Stimulated activated CD4-positive, alpha-beta T cell treated with anti-CD3 and anti-CD28 coated beads, TNF-alpha, amount 100 ng/mL, for 4 hours (primary cell): Measurements from ENCODE around the gene SERINC2.
"Not testable (repeated sequence)": the region's sequence is repeated elsewhere in the genome, so short reads cannot be mapped to it uniquely, and the experiment has no call there.

Experiments
- DNase-seq, 3 experiments: peaks; one replicate each; pipeline ENCODE4 v3.0.0-alpha.2; 2020; ENCODE audit warnings: low read depth in 3 of 3

Gene SERINC2

DNA sequence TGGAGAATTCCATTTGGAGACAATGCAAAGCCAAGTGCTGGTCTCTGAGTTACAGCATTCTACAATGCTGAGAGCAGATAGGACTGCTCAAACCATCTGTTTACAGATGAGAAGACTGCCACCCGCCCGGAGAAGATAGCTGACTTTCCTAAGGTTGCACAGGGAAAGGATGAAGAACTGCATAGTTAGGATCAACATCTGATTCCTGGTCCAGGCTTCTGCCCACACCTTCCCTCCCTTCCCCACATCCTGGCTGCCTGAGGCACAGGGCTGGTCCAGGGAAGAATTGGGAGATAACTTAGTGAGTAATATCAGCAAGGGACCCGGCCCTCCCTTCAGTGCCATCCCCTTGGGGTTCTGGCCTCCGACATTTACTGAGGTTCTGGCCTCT is 2.0 kb downstream of the SERINC2 start:
- DNase-seq = no peak

- no peak for DNase-seq
Observed at GRCh38 chr1:31415658-31416057, 2.6 kb downstream of the SERINC2 start.

DNA sequence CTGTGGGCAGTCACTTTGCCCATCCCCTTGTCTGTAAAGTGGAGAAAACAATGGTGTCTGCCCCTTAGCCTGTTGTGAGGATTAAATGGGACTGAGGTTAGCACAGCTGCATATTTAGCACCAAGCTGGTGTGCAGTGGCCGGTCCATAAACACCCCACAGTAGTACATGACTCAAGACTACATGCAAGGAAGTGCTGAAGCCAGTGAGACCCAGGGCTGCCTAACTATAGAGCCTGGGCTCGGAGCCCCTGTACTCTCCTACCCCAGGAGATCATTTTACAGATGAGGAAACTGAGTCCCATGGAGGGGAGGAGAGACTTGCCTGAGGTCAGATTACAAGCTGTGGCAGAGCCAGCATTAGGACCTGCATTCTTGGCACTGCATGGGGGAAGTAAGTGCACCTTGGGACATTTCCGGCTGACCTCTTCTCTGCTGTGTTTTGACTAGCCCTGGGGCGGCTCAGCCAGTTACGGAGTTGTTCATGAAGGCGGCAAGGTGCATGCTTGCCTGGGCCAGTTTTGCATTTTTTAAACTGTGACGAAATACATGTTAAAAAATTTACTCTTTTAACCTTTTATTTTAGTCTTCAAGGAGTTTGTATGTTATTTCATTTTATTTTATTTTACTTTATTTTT is 3.2 kb downstream of the SERINC2 start:
- no peak for DNase-seq

DNA sequence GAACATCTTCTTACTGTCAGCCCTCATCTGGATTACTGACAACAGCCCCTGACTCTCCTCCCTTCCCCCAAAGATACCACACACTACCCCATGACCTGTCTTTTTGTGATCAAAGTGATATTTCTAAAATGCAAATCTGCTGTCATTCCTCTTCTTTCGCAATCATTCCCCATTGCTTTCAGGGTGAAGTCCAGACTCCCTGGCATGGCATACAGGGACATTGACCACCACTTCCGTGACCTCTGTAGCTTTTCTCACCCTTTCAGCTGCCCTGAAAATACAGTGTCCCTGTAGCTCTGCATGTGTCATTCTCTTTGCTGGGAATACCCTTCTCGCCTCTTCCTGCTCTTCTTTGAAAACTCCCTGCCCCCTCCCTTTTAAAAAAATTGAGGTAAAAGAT is 4.1 kb downstream of the SERINC2 start:
- no peak for DNase-seq

GRCh38 chr1:31418626-31419323 is 5.8 kb downstream of the SERINC2 start:
- DNase-seq = no peak

- DNase-seq = no peak
Observed at GRCh38 chr1:31420716-31421115, 7.7 kb downstream of the SERINC2 start.

- no peak for DNase-seq
Observed at GRCh38 chr1:31421371-31422040, 8.5 kb downstream of the SERINC2 start.

DNA sequence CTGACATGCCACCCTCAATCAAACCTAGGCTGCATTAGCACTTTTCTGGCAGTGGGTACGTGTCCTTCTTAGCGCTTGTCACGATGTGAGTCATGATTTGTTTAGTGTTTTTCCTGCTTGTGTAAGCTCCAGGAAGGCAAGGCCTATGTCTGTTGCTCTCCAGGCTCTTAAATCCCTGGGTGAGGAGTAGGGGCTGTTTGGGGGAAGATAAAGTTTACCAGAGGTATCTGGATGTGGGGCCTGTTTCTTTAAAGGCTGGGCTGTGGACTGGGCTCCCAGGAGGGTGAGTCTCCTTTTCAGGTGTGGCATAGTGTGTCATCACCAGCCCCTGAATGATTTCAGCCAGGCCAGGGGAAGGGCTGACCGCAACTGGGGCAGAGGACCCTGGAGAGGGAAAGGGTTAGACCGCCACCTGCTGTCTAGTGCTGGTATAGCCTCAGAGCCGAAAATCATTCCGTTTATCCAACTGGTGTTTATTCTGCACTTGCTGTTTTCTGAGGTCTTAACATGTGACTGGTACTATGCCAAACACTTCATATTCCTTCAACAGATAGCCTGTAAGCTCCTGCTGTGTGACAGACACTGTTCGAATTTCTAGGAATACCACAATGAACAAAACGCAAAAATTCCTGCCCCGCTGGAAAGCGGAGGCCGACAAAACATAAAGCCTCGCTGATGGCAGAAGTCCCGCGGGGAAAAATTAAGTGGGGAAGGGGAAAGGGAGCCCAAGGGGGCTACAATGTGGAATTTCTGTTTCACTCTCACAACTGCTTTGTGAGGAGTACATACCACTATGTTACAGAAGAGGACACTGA is 9.7 kb downstream of the SERINC2 start:
- peak; percentile 34 to 44 (median 38) for DNase-seq

GRCh38 chr1:31423418-31423947 is 10.5 kb downstream of the SERINC2 start:
- DNase-seq = no peak

- no peak for DNase-seq
Observed at GRCh38 chr1:31424568-31424967, 11.6 kb downstream of the SERINC2 start.

GRCh38 chr1:31425301-31426081 is 12.5 kb downstream of the SERINC2 start:
- DNase-seq = no peak

- DNase-seq = no peak
Observed at GRCh38 chr1:31426249-31426922, 13.4 kb downstream of the SERINC2 start.

- DNase-seq = no peak
Observed at GRCh38 chr1:31427322-31427721, 14.3 kb downstream of the SERINC2 start.

- DNase-seq = no peak
Observed at GRCh38 chr1:31428436-31429221, 15.6 kb downstream of the SERINC2 start.

DNA sequence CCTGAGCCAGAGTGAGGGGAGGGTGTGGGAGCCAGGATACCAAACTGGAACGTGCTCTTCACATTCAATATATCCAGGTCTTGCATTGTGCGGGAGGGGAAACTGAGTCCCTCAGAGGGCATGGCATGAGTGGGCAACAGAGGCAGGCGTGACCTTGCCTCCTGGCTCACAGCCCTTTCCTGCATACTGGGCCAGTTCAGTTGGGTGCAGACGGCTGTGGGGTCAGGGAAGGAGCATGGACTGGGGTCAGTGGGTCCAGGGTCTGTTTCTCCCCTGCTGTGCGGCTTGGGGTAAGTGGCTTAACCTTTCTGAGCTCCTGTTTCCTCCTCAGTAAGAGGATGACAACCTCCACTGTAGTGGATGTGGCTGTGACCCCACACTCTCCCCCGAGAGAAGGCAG is 16.6 kb downstream of the SERINC2 start:
- DNase-seq = no peak

- DNase-seq = not testable (repeated sequence)
Observed at GRCh38 chr1:31431351-31432257, 18.6 kb downstream of the SERINC2 start.

- no peak for DNase-seq
Observed at GRCh38 chr1:31432592-31433395, 19.8 kb downstream of the SERINC2 start.

GRCh38 chr1:31433396-31433930 is 20.4 kb downstream of the SERINC2 start:
- DNase-seq = no peak
